HG02970 (cell line): Measurements from ENCODE around the gene RXYLT1.

Experiments
- ATAC-seq: cut with Tn5 transposase; IDR thresholded peaks from one replicate; pipeline ENCODE4 v1.9.1; 2021; ENCODE audit warnings: mild to moderate bottlenecking, moderate library complexity, moderate number of reproducible peaks; ENCODE audit not compliant: unreplicated experiment, low FRiP score

RXYLT1 gene

DNA sequence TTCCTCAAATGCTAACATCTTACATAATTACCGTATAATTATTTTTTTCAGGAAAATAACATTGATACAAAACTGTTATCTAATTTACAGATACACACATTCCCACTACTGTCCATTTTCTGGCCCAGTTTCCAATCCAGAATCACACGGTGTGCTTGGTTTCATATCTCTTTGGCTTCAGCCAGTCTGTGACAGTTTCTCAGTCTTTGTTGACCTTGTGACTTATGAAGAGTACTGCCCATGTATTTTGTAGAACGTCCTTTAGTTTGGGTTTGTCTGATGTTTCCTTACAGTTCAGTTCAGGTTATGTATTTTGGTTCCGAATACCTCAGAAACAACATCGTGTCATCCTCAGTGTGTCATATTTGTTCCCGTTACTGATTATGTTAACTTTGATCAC is 16.2 kb downstream of the RXYLT1 start:
- ATAC-seq = no peak

DNA sequence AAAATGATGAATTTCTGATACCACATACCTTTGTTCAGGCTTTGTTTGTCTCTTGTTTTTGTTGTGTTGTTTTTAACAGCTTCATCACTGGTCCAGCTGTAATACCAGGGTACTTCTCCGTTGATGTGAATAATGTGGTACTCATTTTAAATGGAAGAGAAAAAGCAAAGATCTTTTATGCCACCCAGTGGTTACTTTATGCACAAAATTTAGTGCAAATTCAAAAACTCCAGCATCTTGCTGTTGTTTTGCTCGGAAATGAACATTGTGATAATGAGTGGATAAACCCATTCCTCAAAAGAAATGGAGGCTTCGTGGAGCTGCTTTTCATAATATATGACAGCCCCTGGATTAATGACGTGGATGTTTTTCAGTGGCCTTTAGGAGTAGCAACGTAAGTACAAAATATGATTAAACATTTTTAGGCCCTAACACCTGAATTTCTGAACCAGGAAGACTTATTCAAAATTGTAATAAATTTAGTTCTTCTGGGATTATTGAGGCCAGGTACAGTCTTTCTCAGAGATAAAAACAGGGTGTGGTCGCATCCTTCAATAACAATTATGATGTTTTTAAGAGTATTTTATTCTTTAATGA is 22.4 kb downstream of the RXYLT1 start:
- ATAC-seq = no peak

GRCh38 chr12:63804746-63805145 is 25.0 kb downstream of the RXYLT1 start:
- ATAC-seq = no peak

DNA sequence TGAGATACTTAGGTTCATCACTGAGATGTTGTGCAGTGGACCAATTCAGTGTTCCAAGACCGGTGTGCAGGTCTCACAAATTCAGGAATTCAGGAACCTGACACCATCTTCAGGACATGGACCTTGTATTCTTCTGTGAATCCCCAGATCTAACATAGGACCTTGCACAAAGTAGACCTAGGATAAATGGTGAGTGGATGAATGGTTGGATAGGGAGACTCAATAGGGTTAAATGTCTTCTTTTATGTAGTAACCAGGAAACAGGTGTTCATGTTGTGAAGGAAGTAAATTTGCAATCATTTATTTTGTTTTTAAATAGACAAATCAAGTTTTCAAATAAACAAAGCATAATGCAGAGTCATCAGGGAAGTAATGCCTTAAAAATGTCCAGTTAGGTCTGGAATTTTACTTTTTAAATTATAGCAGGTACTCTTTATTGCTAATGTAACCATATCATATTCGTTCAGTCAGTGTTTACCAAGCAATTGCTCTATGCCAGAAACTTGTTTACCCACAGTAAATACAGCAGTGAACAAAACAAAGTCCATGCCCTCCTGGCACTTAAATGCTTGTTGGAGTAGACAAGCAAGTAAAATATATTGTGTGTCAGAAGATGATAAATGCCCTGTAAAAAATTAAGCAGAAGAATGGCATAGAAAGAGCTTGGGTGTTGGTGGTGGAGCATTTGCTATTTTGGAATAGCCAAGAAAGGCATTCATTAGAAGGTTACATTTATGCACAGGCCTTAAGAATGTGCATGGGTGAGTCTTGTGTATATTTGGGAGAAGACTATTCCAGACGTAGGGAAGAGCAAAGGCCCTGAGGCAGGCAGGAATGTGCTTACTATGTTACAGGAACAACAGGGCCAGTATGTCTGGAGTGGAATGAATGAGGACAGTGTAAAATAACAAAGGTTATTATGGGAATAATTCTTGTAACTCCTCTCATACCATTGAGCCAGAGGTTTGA is 26.3 kb downstream of the RXYLT1 start:
- ATAC-seq = no peak

- ATAC-seq = no peak
These were observed 28.9 kb downstream of the RXYLT1 start for GRCh38 chr12:63808631-63809030.

DNA sequence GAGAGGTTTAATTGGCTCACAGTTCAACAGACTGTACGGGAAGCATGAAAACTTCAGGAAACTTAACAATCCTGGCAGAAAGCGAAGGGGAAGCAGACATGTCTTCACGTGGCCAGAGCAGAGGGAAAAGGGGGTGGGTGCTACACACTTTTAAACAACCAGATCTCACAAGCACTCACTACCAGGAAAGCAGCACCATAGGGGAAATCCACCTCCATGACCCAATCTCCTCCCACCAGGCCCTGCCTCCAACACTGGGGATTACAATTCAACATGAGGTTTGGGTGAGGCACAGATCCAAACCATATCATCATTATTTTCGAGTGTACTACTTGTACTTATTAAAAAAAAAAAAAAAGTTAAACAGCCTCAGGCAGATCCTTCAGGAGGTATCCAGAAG is 29.9 kb downstream of the RXYLT1 start:
- no peak for ATAC-seq

DNA sequence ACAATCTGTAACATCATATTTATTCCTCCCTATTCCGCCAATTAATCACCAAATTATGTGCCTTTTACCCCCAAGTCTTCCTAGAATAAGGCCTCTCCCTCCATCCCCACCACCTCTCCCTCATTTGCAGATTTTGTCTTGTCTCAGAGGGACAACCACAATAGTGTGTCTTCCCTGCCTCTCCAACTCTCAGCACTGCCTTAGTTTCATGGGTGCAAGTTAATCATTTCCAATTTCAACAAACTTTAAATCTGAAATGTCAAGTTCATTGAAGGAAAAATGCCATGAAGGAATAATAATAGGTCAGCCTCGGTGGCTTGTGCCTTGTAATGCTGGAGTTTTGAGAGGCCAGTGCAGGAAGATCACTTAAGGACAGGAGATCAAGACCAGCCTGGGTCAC is 31.6 kb downstream of the RXYLT1 start:
- ATAC-seq = no peak

DNA sequence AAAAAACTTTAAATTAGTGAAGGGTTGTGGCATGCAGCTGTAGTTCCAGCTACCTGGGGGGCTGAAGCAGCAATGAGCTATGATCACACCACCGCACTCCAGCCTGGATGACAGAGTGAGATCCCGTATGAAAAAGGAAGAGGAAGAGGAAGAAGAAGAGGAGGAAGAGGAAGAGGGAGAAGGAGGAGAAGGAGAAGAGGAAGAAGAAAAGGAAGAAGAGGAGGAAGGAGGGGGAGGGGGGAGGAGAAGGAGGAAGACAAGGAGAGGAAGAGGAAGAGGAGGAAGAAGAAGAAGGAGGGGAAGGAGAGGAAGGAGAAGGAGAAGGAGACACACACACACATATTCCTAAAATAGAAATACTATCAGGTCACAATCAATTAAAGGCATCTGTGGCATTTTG is 32.0 kb downstream of the RXYLT1 start:
- ATAC-seq = no peak

DNA sequence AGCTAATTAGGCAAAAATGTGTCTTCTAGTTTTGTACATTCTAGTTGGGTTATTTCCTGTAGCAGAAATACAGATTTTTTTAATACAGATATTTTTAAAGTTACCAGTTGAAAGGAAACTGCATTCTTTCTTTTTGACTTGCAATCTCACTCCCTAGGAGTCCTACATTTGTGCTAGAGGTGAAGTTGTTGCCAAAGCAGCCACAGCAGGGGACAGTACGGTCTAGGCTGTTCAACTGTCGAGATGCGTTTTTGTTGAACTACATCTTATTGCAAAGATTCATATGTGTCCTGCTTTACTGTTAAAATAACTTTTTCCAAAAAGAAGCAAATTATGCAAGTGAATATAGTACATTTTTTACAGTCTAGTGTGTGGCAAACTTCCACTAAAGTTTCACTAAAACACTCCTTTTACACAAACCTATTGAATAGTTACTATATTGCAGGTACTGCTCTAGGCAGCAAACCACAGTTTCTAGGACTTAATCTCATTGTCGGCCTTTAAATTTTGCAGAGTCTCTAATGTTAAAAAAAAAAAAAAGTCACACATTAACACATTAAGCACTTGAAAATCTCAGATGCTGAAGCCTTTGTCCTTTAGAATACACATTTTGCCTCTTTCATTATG is 34.5 kb downstream of the RXYLT1 start:
- no peak for ATAC-seq

- no peak for ATAC-seq
These were observed 35.8 kb downstream of the RXYLT1 start for GRCh38 chr12:63815482-63815852.

DNA sequence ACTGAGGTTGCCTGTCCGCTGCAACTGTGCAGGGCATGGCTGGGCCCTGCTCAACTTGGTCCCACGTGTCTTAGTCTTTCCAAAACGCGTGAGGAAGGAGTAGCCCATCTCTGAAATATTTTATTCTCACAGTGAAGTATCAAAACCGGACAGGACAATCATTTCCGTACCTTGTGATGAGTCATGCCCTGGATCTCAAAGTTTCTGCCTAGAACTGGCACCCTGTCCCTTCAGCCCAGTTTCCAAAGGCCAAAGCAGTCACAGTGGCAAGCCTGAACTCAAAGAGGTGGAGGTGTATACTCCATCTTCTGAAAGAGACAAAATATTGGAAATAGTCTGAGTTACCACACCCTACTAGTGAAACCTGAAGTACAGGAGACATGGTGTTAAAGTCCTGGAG is 36.3 kb downstream of the RXYLT1 start:
- no peak for ATAC-seq

- ATAC-seq = no peak
These were observed 40.7 kb downstream of the RXYLT1 start for GRCh38 chr12:63820427-63820826.

GRCh38 chr12:63821781-63822251 is 42.1 kb downstream of the RXYLT1 start:
- no peak for ATAC-seq

- ATAC-seq = no peak
These were observed 42.6 kb downstream of the RXYLT1 start for GRCh38 chr12:63822352-63822751.

DNA sequence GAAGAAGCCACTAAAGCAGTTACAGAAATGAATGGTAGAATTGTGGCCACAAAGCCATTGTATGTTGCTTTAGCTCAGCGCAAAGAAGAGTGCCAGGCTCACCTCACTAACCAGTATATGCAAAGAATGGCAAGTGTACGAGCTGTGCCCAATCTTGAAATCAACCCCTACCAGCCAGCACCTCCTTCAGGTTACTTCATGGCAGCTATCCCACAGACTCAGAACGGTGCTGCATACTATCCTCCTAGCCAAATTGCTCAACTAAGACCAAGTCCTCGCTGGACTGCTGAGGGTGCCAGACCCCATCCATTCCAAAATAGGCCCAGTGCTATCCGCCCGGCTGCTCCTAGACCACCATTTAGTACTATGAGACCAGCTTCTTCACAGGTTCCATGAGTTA is 43.3 kb downstream of the RXYLT1 start:
- ATAC-seq = no peak

DNA sequence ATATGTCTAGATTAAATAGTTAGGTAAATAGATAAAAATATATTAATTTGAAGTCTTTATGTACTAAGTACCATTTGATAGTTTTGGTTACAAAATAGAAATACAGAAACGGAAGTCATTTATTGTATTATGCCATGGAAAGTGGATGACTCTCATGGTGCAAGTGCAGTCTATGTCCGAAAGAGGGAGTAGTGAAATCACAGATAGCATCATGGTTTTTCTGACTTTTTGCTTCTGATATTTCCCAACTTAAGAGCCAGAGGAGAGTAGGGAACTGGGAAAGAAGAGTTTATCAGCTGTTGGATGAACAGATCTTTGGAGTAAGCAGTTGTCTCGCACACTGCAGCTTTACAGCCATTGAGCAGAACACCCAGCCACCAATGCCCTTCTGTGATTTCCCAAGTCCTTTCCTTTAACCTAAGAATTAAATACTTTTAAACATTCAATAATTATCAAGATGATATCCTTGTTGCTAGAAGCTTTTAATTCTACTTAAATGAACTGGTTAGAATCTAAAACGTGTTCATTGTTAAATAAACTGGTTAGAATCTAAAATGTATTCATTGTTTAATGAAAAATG is 46.4 kb downstream of the RXYLT1 start:
- ATAC-seq = peak; percentile 64

DNA sequence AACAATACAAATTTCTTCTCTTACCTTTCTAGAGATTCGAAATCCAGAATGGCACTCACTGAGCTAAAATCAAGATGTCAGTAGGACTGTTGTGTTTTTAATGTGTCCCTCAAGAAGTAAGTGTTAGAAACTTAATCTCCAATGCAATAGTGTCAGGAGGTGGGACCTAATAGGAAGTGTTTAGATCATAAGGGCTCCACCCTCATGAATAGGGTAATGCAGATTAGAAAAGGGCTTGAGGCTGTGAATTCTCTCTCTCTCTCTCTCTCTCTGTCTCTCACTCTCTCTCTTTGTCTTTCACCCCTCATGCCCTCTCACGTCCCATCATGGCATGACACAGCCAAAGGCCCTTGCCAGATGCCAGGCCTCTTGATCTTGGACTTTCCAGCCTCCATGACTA is 49.2 kb downstream of the RXYLT1 start:
- no peak for ATAC-seq

GRCh38 chr12:63836046-63836445 is 56.3 kb downstream of the RXYLT1 start:
- no peak for ATAC-seq

- no peak for ATAC-seq
These were observed 57.2 kb downstream of the RXYLT1 start for GRCh38 chr12:63836936-63837335.

- ATAC-seq = no peak
These were observed 58.7 kb downstream of the RXYLT1 start for GRCh38 chr12:63838411-63838810.

GRCh38 chr12:63841011-63841410 is 61.3 kb downstream of the RXYLT1 start:
- no peak for ATAC-seq
